H9 (cell line): ENCODE results near the gene DNAH11. TPM values are rescaled to one million over a fixed set of nuclear protein-coding genes. Genes with fewer than 3 reads are reported as not detected.
"Not testable (repeated sequence)": the region's sequence is repeated elsewhere in the genome, so short reads cannot be mapped to it uniquely, and the experiment has no call there.

ENCODE experiments used
- DNase-seq: peaks from one replicate; pipeline ENCODE4 v3.0.0-alpha.2; 2017
- H2AFZ ChIP-seq: one replicate; pipeline ENCODE4 v1.6.1; 2013; ENCODE audit warnings: mild to moderate bottlenecking, low read length, control low read depth, moderate library complexity
- H2AK5ac ChIP-seq: 2 replicates; pipeline ENCODE4 v1.6.1; 2013; ENCODE audit warnings: low read length, control low read depth, mixed read lengths; ENCODE audit not compliant: insufficient read length
- H2BK120ac ChIP-seq: one replicate; pipeline ENCODE4 v1.6.1; 2013; ENCODE audit warnings: low read depth, mild to moderate bottlenecking, low read length, control low read depth, inconsistent platforms; ENCODE audit not compliant: poor library complexity, severe bottlenecking
- H2BK12ac ChIP-seq: 2 replicates; pipeline ENCODE4 v1.6.1; 2013; ENCODE audit warnings: low read length, control low read depth, mixed read lengths, low read depth; ENCODE audit not compliant: insufficient read length
- H2BK15ac ChIP-seq: 2 replicates; pipeline ENCODE4 v1.6.1; 2013; ENCODE audit warnings: low read depth, low read length, control low read depth
- H2BK20ac ChIP-seq: one replicate; pipeline ENCODE4 v1.6.1; 2013; ENCODE audit warnings: low read depth, mild to moderate bottlenecking, low read length, control low read depth, inconsistent platforms; ENCODE audit not compliant: poor library complexity, severe bottlenecking
- H2BK5ac ChIP-seq: 2 replicates; pipeline ENCODE4 v1.6.1; 2013; ENCODE audit warnings: low read length, control low read depth, mixed read lengths; ENCODE audit not compliant: insufficient read length
- H3K14ac ChIP-seq: 2 replicates; pipeline ENCODE4 v1.6.1; 2013; ENCODE audit warnings: low read length, control low read depth; ENCODE audit not compliant: insufficient read depth
- H3K18ac ChIP-seq: 2 replicates; pipeline ENCODE4 v1.6.1; 2013; ENCODE audit warnings: low read depth, mild to moderate bottlenecking, mixed read lengths, low read length, control low read depth; ENCODE audit not compliant: insufficient read length
- H3K23ac ChIP-seq: 2 replicates; pipeline ENCODE4 v1.6.1; 2013; ENCODE audit warnings: low read length, control low read depth, mixed read lengths, low read depth; ENCODE audit not compliant: insufficient read length
- H3K23me2 ChIP-seq: 2 replicates; pipeline ENCODE4 v1.6.1; 2013; ENCODE audit warnings: low read depth, mild to moderate bottlenecking, mixed read lengths, low read length, control low read depth; ENCODE audit not compliant: insufficient read length, poor library complexity, severe bottlenecking
- H3K27ac ChIP-seq: 2 replicates; pipeline ENCODE4 v1.5.1; 2013; ENCODE audit warnings: low read length, control low read depth, mixed read lengths, low read depth; ENCODE audit not compliant: insufficient read length
- H3K27me3 ChIP-seq: 2 replicates; pipeline ENCODE4 v1.6.1; 2013; ENCODE audit warnings: low read length, control low read depth, inconsistent platforms; ENCODE audit not compliant: insufficient read depth
- H3K4ac ChIP-seq: 2 replicates; pipeline ENCODE4 v1.6.1; 2013; ENCODE audit warnings: low read depth, mild to moderate bottlenecking, control low read depth, inconsistent platforms, low read length, moderate library complexity
- H3K4me1 ChIP-seq: 2 replicates; pipeline ENCODE4 v1.6.1; 2013; ENCODE audit warnings: low read length, control low read depth, inconsistent platforms; ENCODE audit not compliant: insufficient read depth
- H3K4me2 ChIP-seq: 2 replicates; pipeline ENCODE4 v1.6.1; 2013; ENCODE audit warnings: low read length, control low read depth, mixed read lengths; ENCODE audit not compliant: insufficient read length, insufficient read depth
- H3K56ac ChIP-seq: 2 replicates; pipeline ENCODE4 v1.6.1; 2013; ENCODE audit warnings: low read depth, mild to moderate bottlenecking, mixed read lengths, low read length, control low read depth; ENCODE audit not compliant: insufficient read length
- H3K79me1 ChIP-seq: 2 replicates; pipeline ENCODE4 v1.6.1; 2013; ENCODE audit warnings: low read depth, mild to moderate bottlenecking, moderate library complexity, low read length, control low read depth, inconsistent platforms; ENCODE audit not compliant: insufficient read depth, poor library complexity, severe bottlenecking
- H3K79me2 ChIP-seq: 2 replicates; pipeline ENCODE4 v1.6.1; 2013; ENCODE audit warnings: low read length, control low read depth, inconsistent platforms; ENCODE audit not compliant: insufficient read depth
- H3K9ac ChIP-seq: 2 replicates; pipeline ENCODE4 v1.6.1; 2013; ENCODE audit warnings: low read length, control low read depth, mixed read lengths; ENCODE audit not compliant: insufficient read length; ENCODE audit errors: extremely low read depth
- H3K9me3 ChIP-seq: one replicate; pipeline ENCODE4 v1.6.1; 2013; ENCODE audit warnings: low read depth, low read length, inconsistent platforms; ENCODE audit not compliant: control insufficient read depth
- H3T11ph ChIP-seq: one replicate; pipeline ENCODE4 v1.6.1; 2013; ENCODE audit warnings: mild to moderate bottlenecking, low read length, control low read depth, inconsistent platforms
- H4K20me1 ChIP-seq: one replicate; pipeline ENCODE4 v1.6.1; 2013; ENCODE audit not compliant: control insufficient read depth, insufficient read length, insufficient read depth
- H4K5ac ChIP-seq: 2 replicates; pipeline ENCODE4 v1.6.1; 2013; ENCODE audit warnings: low read depth, mild to moderate bottlenecking, mixed read lengths, low read length, control low read depth; ENCODE audit not compliant: insufficient read length
- H4K8ac ChIP-seq: replicated peaks from 2 replicates; pipeline ENCODE4 v1.6.1; 2013; ENCODE audit warnings: low read length, control low read depth, mixed read lengths, low read depth; ENCODE audit not compliant: insufficient read length
- H4K91ac ChIP-seq: 2 replicates; pipeline ENCODE4 v1.6.1; 2013; ENCODE audit warnings: low read depth, mild to moderate bottlenecking, moderate library complexity, mixed read lengths, low read length, control low read depth; ENCODE audit not compliant: insufficient read length
- H3K27ac Mint-ChIP-seq, 3 experiments: 2 replicates in 2 of 3; 3 replicates in 1 of 3; pipeline ENCODE4 v1.8.0; 2020 to 2021; ENCODE audit warnings: mixed read lengths in 3 of 3, mild to moderate bottlenecking in 1 of 3, moderate library complexity in 1 of 3
- H3K27me3 Mint-ChIP-seq: 2 replicates; pipeline ENCODE4 v1.8.0; 2021; ENCODE audit warnings: low read depth, mild to moderate bottlenecking, moderate library complexity, mixed read lengths
- H3K36me3 Mint-ChIP-seq, 3 experiments: 2 replicates in 2 of 3; 3 replicates in 1 of 3; pipeline ENCODE4 v1.8.0; 2020 to 2021; ENCODE audit warnings: low read depth in 3 of 3, mixed read lengths in 3 of 3; ENCODE audit not compliant: insufficient read depth in 1 of 3
- H3K4me1 Mint-ChIP-seq, 2 experiments: 2 replicates each; pipeline ENCODE4 v1.8.0; 2020; ENCODE audit warnings: mixed read lengths in 2 of 2
- H3K4me3 Mint-ChIP-seq, 2 experiments: 2 replicates in 1 of 2; 3 replicates in 1 of 2; pipeline ENCODE4 v1.8.0; 2020 to 2021; ENCODE audit warnings: mild to moderate bottlenecking in 2 of 2, mixed read lengths in 2 of 2, moderate library complexity in 1 of 2
- H3K9me3 Mint-ChIP-seq, 2 experiments: 2 replicates in 1 of 2; 3 replicates in 1 of 2; pipeline ENCODE4 v1.8.0; 2020; ENCODE audit warnings: mild to moderate bottlenecking in 2 of 2, mixed read lengths in 2 of 2, moderate library complexity in 1 of 2
- CTCF ChIP-seq: fragments of 200-600 bp; sonication (generic); conservative IDR thresholded peaks from 3 replicates; pipeline ENCODE4 v1.8.0; 2021; ENCODE audit warnings: antibody characterized with exemption, mild to moderate bottlenecking
- WGBS: extraction: QIAGEN DNeasy Blood & Tissue Kit; methylation state at CpG from one replicate; pipeline ENCODE4 v1.1.7; 2013; ENCODE audit warnings: missing lambda C conversion rate, low lambda C conversion rate, mixed read lengths; ENCODE audit not compliant: insufficient read length; ENCODE audit errors: extremely low coverage; 5-methylcytosine and 5-hydroxymethylcytosine counted together
- total RNA-seq: library from RNA; stranded (reverse); gene quantifications from 2 replicates; pipeline ENCODE4 v1.2.1, GENCODE V29; 2021

Gene DNAH11
- total RNA-seq, 1 experiment from 2014 or later, result 2.5 TPM

- Histone ChIP-seq H3K79me1 (no peaks in the 10 kb centered on the region), H3K14ac (no peak overlapping the region), H3K23ac (no peak overlapping the region), H2BK15ac (no peak overlapping the region), H3K27ac (no peak overlapping the region), H2BK12ac (no peak overlapping the region), H3K4me2 (no peak overlapping the region), H3K9ac (no peak overlapping the region), H3K4me1 (no peaks in the 10 kb centered on the region), H3K9me3 (no peaks in the 10 kb centered on the region), H4K5ac (no peak overlapping the region), H4K8ac (no peak overlapping the region), H3K27me3 (no peaks in the 10 kb centered on the region), H3T11ph (no peak overlapping the region), H2AFZ (no peak overlapping the region), H2AK5ac (no peak overlapping the region), H4K20me1 (no peaks in the 10 kb centered on the region), H3K4ac (no peak overlapping the region), H3K79me2 (no peaks in the 10 kb centered on the region), H3K18ac (no peak overlapping the region), H3K23me2 (no peaks in the 10 kb centered on the region), H2BK20ac (no peak overlapping the region), H2BK5ac (no peak overlapping the region), H2BK120ac (no peak overlapping the region), H3K56ac (no peak overlapping the region), H4K91ac (no peak overlapping the region)
- no peaks in the 10 kb centered on the region for H3K27me3 Mint-ChIP-seq
- H3K9me3 Mint-ChIP-seq, result peaks cover 0 to 3% of the 10 kb centered on the region in 2 experiments; a peak in 2 of 5 replicates
- H3K4me3 Mint-ChIP-seq, result no peak overlapping the region
- TF ChIP-seq CTCF, result no peak
- no peaks in the 10 kb centered on the region for H3K36me3 Mint-ChIP-seq
- DNase-seq, result no peak
- no CpG with 5 or more reads among the region's 3 CpGs for WGBS
- H3K27ac Mint-ChIP-seq, result no peak overlapping the region
- H3K4me1 Mint-ChIP-seq, result no peaks in the 10 kb centered on the region
Measured at GRCh38 chr7:21731977-21732376, 189.1 kb downstream of the DNAH11 start.

GRCh38 chr7:21732956-21733355 is 190.1 kb downstream of the DNAH11 start:
- H4K8ac ChIP-seq, H3K9me3 Mint-ChIP-seq, H3K27ac Mint-ChIP-seq, H3K4ac ChIP-seq, H3T11ph ChIP-seq, H2AFZ ChIP-seq, H4K20me1 ChIP-seq, H3K56ac ChIP-seq, H3K14ac ChIP-seq, H3K27me3 Mint-ChIP-seq, DNase-seq, H3K4me2 ChIP-seq, H3K79me2 ChIP-seq, H2BK15ac ChIP-seq, H2AK5ac ChIP-seq, H2BK20ac ChIP-seq, H3K9me3 ChIP-seq, H2BK12ac ChIP-seq, H3K9ac ChIP-seq, H3K4me1 Mint-ChIP-seq, H3K23me2 ChIP-seq, H3K18ac ChIP-seq, H3K79me1 ChIP-seq, H3K27ac ChIP-seq, H3K36me3 Mint-ChIP-seq, H2BK5ac ChIP-seq, H4K91ac ChIP-seq, H3K4me3 Mint-ChIP-seq, H2BK120ac ChIP-seq, H4K5ac ChIP-seq, H3K23ac ChIP-seq, H3K27me3 ChIP-seq, H3K4me1 ChIP-seq: not testable (repeated sequence)
- no CpG with 5 or more reads among the region's 6 CpGs for WGBS
